ENCODE results near the gene CCL18. TPM values are rescaled to one million over a fixed set of nuclear protein-coding genes. Genes with fewer than 3 reads are reported as not detected.

CCL18 gene
- total and polyA plus RNA-seq, 10 of the 15 experiments (the other 5 are each of a cell fraction or from before 2014, with no cell fraction given), result 0.26 TPM; not detected in 9

DNA sequence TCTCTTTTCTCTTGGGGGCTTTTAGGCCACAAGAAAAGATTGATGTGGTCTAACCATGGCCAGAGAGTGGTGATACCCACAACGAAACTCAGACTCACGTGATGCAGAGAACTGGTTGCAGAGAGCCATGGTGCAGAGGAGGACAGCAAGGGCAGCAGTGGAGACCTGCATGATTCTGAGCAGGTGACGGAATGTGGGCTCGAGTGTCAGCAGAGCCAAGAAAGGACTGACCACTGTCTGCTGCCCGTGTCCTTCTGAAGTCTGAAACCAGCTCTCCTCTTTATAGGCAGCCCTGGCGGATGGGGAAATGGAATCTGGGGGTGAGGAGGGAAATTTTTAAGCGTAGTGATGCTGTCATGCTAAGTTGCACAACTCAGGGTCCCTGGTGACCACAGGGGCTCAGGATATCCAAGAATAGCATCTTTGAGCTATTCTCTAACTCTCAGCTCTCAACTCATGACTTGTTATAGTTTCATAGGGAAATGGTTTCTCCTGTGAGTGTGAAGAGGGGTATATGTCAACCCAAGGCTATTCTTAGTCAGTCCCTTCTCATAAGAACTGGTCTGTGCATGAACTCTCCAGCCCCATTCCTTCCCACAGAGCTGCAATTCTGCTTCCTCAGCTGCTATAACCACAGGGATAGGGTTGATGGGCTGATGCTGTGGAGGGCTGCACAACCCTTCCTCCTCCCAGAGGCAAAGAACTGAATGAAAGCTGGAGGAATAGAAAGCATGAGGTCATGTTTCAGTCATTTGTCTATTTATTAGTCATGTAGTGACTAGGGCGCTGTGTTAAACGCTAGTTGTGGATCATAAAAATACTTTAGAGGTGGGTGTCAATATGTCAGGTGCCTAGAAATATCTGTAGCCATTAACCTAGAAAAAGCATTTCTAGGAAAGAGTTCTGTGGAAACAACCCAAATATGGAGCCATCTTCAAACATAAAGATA, 26.1 kb downstream of the CCL18 start, which contains the start of gene CCL3 (continued):
- TF ChIP-seq, protein P1, sequence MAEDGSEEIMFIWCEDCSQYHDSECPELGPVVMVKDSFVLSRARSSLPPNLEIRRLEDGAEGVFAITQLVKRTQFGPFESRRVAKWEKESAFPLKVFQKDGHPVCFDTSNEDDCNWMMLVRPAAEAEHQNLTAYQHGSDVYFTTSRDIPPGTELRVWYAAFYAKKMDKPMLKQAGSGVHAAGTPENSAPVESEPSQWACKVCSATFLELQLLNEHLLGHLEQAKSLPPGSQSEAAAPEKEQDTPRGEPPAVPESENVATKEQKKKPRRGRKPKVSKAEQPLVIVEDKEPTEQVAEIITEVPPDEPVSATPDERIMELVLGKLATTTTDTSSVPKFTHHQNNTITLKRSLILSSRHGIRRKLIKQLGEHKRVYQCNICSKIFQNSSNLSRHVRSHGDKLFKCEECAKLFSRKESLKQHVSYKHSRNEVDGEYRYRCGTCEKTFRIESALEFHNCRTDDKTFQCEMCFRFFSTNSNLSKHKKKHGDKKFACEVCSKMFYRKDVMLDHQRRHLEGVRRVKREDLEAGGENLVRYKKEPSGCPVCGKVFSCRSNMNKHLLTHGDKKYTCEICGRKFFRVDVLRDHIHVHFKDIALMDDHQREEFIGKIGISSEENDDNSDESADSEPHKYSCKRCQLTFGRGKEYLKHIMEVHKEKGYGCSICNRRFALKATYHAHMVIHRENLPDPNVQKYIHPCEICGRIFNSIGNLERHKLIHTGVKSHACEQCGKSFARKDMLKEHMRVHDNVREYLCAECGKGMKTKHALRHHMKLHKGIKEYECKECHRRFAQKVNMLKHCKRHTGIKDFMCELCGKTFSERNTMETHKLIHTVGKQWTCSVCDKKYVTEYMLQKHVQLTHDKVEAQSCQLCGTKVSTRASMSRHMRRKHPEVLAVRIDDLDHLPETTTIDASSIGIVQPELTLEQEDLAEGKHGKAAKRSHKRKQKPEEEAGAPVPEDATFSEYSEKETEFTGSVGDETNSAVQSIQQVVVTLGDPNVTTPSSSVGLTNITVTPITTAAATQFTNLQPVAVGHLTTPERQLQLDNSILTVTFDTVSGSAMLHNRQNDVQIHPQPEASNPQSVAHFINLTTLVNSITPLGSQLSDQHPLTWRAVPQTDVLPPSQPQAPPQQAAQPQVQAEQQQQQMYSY (CRISPR knock-in tag; IDR thresholded peaks at IDR 0.05), result no peak
- TF ChIP-seq, protein P2, sequence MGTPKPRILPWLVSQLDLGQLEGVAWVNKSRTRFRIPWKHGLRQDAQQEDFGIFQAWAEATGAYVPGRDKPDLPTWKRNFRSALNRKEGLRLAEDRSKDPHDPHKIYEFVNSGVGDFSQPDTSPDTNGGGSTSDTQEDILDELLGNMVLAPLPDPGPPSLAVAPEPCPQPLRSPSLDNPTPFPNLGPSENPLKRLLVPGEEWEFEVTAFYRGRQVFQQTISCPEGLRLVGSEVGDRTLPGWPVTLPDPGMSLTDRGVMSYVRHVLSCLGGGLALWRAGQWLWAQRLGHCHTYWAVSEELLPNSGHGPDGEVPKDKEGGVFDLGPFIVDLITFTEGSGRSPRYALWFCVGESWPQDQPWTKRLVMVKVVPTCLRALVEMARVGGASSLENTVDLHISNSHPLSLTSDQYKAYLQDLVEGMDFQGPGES (IDR thresholded peaks at IDR 0.05), result no peak
- peak; percentile 85 for TF ChIP-seq RELA (IDR thresholded peaks at IDR 0.05; ENCODE audit: borderline replicate concordance, partially characterized antibody)
- peak; percentile 49 for TF ChIP-seq JUND (IDR thresholded peaks at IDR 0.05; ENCODE audit: low read depth, low read length)
- TF ChIP-seq HDAC2 (IDR thresholded peaks at IDR 0.05), result no peak
- TF ChIP-seq PAX5 (IDR thresholded peaks at IDR 0.05; ENCODE audit: borderline replicate concordance, low read depth, low read length), result peak; percentile 96
- TF ChIP-seq SREBF1 (IDR thresholded peaks at IDR 0.05; ENCODE audit: low read length), result no peak; the same call in none of the 2 replicates
- TF ChIP-seq CHD4 (IDR thresholded peaks at IDR 0.05), result no peak
- TF ChIP-seq MTA3 (IDR thresholded peaks at IDR 0.05; ENCODE audit: borderline replicate concordance, low read length), result peak; percentile 98
- no peak for TF ChIP-seq NFYA (IDR thresholded peaks at IDR 0.05; ENCODE audit: borderline replicate concordance, low read depth, low read length)
- peak; percentile 22; the same call in 1 of the 2 replicates for TF ChIP-seq ZNF24 (IDR thresholded peaks at IDR 0.05)
- TF ChIP-seq RAD51 (IDR thresholded peaks at IDR 0.05), result peak; percentile 91
- peak; percentile 98 for TF ChIP-seq CBFB (IDR thresholded peaks at IDR 0.05; ENCODE audit: low read depth)
- TF ChIP-seq KLF5 (IDR thresholded peaks at IDR 0.05; ENCODE audit: partially characterized antibody), result peak; percentile 95
- TF ChIP-seq TCF7 (IDR thresholded peaks at IDR 0.05; ENCODE audit: borderline replicate concordance), result peak; percentile 90
- no peak for TF ChIP-seq ZNF622 (IDR thresholded peaks at IDR 0.05)
- TF ChIP-seq ZZZ3 (IDR thresholded peaks at IDR 0.05; ENCODE audit: control insufficient read depth, insufficient read length, low read depth), result no peak
- TF ChIP-seq NFXL1 (IDR thresholded peaks at IDR 0.05; ENCODE audit: borderline replicate concordance), result no peak
- TF ChIP-seq NR2C2 (IDR thresholded peaks at IDR 0.05; ENCODE audit: borderline replicate concordance, control insufficient read depth, insufficient read length, low read depth), result no peak
- peak; percentile 98 for TF ChIP-seq MTA2 (IDR thresholded peaks at IDR 0.05; ENCODE audit: low read depth)
- TF ChIP-seq LARP7 (IDR thresholded peaks at IDR 0.05), result no peak
- peak; percentile 87 for TF ChIP-seq CREM (IDR thresholded peaks at IDR 0.05; ENCODE audit: low read depth)
- peak; percentile 91 for TF ChIP-seq TCF3 (IDR thresholded peaks at IDR 0.05; ENCODE audit: borderline replicate concordance, insufficient read depth, low read depth, low read length)
- TF ChIP-seq, protein P3, sequence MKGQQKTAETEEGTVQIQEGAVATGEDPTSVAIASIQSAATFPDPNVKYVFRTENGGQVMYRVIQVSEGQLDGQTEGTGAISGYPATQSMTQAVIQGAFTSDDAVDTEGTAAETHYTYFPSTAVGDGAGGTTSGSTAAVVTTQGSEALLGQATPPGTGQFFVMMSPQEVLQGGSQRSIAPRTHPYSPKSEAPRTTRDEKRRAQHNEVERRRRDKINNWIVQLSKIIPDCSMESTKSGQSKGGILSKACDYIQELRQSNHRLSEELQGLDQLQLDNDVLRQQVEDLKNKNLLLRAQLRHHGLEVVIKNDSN (IDR thresholded peaks at IDR 0.05; ENCODE audit: borderline replicate concordance, extremely low read length, insufficient read depth, low read depth, low read length), result peak; percentile 73
- peak; percentile 92 for TF ChIP-seq POLR2A (IDR thresholded peaks at IDR 0.05; ENCODE audit: low read depth, low read length)
- TF ChIP-seq, protein P4, sequence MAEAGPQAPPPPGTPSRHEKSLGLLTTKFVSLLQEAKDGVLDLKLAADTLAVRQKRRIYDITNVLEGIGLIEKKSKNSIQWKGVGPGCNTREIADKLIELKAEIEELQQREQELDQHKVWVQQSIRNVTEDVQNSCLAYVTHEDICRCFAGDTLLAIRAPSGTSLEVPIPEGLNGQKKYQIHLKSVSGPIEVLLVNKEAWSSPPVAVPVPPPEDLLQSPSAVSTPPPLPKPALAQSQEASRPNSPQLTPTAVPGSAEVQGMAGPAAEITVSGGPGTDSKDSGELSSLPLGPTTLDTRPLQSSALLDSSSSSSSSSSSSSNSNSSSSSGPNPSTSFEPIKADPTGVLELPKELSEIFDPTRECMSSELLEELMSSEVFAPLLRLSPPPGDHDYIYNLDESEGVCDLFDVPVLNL (IDR thresholded peaks at IDR 0.05; ENCODE audit: low read depth, low read length), result no peak

Measured in GM12878 (cell line).